CD4-positive, alpha-beta T cell treated with Interleukin-21 for 1 hour (primary cell): ENCODE data around the gene SNTA1.
A peak's percentile ranks its signal among the peaks of the same experiment; 100 is the strongest.
"Not testable (repeated sequence)": the region's sequence is repeated elsewhere in the genome, so short reads cannot be mapped to it uniquely, and the experiment has no call there.

ENCODE experiments used
- DNase-seq: peaks from one replicate; pipeline ENCODE4 v3.0.0-alpha.2; 2020

The SNTA1 gene

DNA sequence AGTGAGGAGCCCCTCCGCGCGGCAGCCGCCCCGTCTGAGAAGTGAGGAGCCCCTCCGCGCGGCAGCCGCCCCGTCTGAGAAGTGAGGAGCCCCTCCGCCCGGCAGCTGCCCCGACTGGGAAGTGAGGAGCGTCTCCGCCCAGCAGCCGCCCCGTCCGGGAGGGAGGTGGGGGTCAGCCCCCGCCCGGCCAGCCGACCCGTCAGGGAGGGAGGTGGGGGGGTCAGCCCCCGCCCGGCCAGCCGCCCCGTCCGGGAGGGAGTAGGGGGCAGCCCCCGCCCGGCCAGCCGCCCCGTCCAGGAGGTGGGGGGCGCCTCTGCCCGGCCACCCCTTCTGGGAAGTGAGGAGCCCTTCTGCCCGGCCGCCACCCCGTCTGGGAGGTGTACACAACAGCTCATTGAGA is 54.2 kb downstream of the SNTA1 start:
- not testable (repeated sequence) for DNase-seq

DNA sequence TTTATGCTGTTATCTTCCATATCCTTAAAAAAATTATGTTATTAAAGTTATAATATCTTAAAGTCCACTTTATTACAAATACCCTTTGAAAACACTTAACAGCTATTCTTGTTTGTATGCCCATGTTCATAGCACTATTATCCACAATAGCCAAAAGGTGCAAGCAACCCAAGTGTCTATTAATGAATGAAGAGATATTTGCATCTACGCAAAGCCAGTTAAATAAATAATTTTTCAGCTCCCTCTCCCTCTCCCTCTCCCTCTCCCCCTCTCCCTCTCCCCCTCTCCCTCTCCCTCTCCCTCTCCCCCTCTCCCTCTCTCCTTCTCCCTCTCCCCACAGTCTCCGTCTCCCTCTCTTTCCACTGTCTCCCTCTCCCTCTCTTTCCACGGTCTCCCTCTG is 55.3 kb downstream of the SNTA1 start:
- DNase-seq, result no peak

DNA sequence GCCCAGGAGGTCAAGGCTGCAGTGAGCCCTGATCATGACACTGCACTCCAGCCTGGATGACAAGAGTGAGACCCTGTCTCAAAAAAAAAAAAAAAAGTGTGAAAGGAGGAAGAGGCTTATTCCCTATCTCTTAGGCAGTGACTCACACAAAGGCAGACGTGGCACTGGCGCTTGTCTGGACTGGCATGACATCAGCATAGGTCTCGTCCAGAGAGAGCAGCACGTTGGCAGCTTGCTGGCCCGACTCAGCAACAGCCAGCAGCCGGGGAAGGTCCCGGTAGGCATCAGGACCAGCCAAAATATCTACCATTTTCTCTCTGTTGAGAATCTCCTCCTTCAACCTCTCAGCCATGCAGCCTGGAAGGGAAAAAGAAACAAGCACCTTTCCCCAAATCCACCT is 56.4 kb downstream of the SNTA1 start:
- no peak for DNase-seq

DNA sequence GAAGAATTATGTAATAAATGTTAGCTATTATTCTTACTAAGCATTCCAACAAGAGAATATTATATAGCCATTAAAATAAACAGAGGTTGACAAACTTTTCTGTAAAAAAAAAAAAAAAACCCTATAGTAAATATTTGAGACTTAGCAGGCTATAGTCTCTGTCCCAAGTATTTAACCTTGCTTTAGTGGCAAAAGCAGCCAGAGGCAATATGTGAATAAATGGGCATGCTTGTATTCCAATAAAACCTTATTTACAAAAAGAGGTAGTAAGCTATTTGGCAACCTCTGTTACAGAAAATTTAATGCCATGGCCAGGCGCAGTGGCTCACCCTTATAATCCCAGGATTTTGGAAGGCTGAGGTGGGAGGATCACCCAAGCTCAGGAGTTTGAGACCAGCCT is 56.9 kb downstream of the SNTA1 start:
- DNase-seq, result no peak

DNA sequence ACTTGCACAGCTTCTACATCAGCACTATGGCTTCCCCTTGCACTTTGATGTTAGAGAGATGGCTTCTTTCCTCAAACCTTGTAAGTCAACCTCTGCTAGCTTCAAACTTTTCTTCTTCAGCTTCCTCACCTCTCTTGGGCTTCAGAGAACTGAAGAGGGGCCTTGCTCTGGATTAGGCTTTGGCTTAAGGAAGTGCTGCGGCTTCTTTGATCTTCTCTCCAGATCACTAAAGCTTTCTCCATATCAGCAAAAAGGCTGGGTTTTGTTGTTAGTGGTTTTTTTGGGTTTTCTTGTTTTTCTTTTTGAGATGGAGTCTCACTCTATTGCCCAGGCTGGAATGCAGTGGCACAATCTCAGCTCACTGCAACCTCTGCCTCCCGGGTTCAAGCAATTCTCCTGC is 66.2 kb downstream of the SNTA1 start:
- peak; percentile 18 for DNase-seq

DNA sequence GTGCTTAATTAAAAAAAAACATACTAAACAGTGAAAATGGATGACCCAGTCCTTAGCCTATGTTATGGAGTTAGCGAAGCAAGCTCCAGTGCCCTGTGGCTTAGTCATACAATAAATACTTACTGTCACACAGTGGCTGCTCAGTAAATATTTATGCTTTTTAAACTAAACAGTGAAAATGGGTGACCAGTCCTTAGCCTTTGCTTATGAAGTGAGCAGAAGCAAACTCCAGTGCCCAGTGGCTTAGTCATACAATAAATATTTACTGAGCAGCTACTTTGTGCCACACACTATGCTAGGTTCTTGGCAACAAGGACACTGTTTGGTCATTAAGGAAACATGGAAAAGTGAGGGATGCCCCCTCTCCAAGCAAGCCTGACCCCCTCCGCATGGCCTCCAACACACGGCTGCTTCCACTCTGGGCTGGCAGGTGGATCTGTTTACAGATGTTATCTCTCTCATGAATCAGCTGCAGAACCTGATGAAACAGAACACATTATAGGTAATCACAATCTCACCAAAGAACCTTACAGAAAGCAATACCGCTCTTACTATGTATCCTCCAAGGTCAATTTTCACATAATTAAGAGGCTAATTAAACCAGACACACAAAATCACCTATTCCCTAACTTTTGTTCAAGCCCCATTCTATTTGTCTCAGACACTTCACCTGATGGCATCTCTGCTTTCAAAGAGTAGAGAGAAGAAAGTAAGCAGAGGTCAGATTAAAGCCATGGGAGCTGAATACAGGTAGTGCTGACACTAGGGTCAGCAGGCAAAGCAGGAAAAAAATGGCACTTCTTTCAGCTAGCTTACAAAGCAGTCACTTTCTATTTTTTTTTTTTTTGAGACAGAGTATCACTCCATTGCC is 69.6 kb downstream of the SNTA1 start:
- no peak for DNase-seq

DNA sequence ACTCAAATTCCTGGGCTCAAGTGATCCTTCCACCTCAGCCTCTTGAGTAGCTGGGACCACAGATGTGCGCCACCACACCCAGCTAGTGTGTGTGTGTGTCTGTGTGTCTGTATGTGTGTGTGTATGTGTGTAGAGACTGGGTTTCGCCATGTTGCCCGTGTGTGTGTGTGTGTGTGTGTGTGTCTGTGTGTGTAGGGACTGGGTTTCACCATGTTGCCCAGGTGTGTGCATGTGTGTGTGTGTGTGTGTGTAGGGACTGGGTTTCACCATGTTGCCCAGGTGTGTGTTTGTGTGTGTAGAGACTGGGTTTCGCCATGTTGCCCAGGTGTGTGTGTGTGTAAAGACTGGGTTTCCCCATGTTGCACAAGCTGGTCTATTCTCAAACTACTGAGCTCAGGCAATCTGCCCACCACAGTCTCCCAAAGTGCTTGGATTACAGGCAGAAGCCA is 70.5 kb downstream of the SNTA1 start:
- no peak for DNase-seq

DNA sequence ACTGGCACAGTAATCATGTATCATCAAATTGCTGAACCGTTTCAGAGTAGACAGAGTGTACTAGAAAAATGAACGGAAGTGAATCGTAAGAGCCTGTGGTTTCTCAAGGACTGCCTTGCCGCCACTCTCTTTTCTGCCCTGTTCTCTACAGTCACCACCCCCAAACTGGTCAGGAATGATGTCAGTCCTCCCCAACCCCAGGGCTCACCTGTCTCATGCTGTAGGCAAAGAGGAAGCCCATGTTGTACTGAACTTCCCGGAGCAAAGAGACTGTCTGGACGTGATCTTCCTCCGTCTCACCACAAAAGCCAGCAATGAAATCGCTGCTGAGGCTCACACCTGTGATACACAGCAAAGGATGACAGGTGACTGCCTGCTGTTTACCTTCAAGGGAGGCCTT is 73.3 kb downstream of the SNTA1 start:
- peak; percentile 87 for DNase-seq

DNA sequence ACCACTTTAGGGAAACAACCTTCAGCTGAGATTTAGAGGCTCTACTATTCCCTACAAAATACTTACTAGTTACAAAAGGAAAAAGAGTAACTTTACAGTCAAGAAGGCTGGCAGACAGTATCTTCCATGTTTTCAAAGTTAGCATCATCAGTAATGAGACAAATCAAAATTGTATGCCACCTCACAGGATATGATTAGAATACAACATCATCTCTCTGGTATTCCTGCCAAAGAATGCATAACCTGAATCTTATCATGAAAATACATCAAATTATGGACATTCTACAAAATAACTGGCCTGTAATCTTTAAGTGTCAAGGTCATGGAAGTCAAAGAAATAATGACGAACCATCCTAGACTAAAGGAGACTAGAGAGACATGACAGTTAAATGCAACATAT is 80.7 kb downstream of the SNTA1 start:
- no peak for DNase-seq

DNA sequence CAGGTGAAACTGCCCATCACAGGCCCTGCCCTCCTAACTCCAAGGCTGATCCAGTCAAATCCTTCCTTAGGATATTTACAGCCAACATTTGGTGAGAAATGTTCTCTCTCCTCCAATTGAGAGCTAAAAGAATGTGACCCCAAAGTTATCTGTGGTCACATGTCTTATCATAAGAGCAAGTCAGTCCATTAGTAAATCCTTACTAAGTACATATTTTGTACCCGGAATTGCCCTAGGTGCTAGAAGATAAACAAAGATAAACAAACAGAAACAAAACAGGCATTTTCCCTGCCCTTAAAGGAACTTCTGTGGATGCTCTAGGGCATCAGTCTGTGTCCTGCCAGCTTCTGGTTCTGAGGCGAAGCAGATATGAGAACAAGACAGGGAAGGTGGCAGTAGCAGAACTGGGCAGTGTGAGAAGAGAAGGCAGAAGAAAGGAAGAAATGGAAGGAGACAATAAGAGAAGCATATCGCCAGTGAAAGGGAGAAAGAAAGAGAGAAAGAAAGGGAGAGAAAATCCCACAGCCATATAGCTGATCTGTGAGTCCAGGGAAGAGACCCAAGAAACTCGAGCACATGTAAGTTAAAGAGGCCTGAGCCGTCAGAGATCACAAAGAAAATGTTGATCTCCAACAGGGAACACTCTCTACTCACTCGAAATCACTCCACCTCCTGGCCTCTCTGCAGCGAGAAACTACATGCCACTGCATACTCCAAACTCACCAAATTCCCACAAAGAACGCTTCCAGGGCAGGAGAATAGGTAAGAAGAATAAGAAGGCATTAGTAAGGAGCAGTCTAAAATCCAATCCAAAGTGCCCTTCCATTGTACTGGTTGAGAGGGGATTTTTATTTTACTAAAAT is 83.9 kb downstream of the SNTA1 start:
- DNase-seq, result no peak
